B cell (primary cell): ENCODE results near the gene SRGAP1. TPM values are rescaled to one million over a fixed set of nuclear protein-coding genes. Genes with fewer than 3 reads are reported as not detected.

Experiments
- ATAC-seq: fragments of 200-7000 bp; cut with Tn5 transposase; one replicate; pipeline ENCODE4 v1.10.0; 2021; ENCODE audit warnings: low read depth, mild to moderate bottlenecking, moderate number of reproducible peaks, moderate library complexity
- CTCF ChIA-PET: fragments of 350-600 bp; sonication (Branson Sonifier 250); formaldehyde crosslinking; loops from one replicate; lab custom pipeline; 2021; ENCODE audit warnings: antibody characterized with exemption, inconsistent platforms; lab: Charles Lee
- POLR2A ChIA-PET: fragments of 350-600 bp; sonication (Branson Sonifier 250); formaldehyde crosslinking; loops from one replicate; lab custom pipeline; 2021; ENCODE audit warnings: antibody characterized with exemption; lab: Charles Lee
- DNase-seq: peaks from one replicate; pipeline ENCODE4 v3.0.0; 2013
- H2AFZ ChIP-seq: 2 replicates; pipeline ENCODE4 v1.6.1; 2012; ENCODE audit warnings: mild to moderate bottlenecking, low read depth, low read length; ENCODE audit not compliant: insufficient read depth, poor library complexity, severe bottlenecking
- H3K27ac ChIP-seq, 2 donors: 1 replicate in 1 of 2; 2 replicates in 1 of 2; pipeline ENCODE4 v1.5.1; 2012 to 2013; ENCODE audit warnings: low read length in 2 of 2, mild to moderate bottlenecking in 2 of 2, moderate library complexity in 1 of 2
- H3K27me3 ChIP-seq, 4 experiments: fragments of 200-600 bp in 1 of 4; sonication (generic) in 1 of 4; replicated peaks in 1 of 4; 1 replicate in 2 of 4; 2 replicates in 2 of 4; pipeline versions ENCODE4 v1.6.1 to v1.7.0; 2013 to 2016; ENCODE audit warnings: low read length in 3 of 4, mild to moderate bottlenecking in 2 of 4, mixed read lengths in 1 of 4, moderate library complexity in 1 of 4; ENCODE audit not compliant: insufficient read depth in 4 of 4, control insufficient read depth in 3 of 4; ENCODE audit errors: control extremely low read depth in 1 of 4
- H3K36me3 ChIP-seq, 2 experiments: replicated peaks in 1 of 2; 1 replicate in 1 of 2; 2 replicates in 1 of 2; pipeline versions ENCODE4 v1.6.1 to v1.7.1; 2013; ENCODE audit warnings: low read length in 1 of 2; ENCODE audit not compliant: insufficient read depth in 2 of 2, control insufficient read depth in 1 of 2; ENCODE audit errors: control extremely low read depth in 1 of 2, extremely low read depth in 1 of 2
- H3K4me1 ChIP-seq, 2 donors: fragments of 200-600 bp in 1 of 2; sonication (generic) in 1 of 2; 1 replicate in 1 of 2; 2 replicates in 1 of 2; pipeline versions ENCODE4 v1.5.1 to v1.6.1; 2013 to 2017; ENCODE audit warnings: low read length in 2 of 2; ENCODE audit not compliant: control insufficient read depth in 2 of 2, insufficient read depth in 2 of 2
- H3K4me2 ChIP-seq: replicated peaks from 2 replicates; pipeline ENCODE3; 2012; ENCODE audit warnings: mild to moderate bottlenecking, low read depth, low read length; ENCODE audit not compliant: poor library complexity, severe bottlenecking
- H3K4me3 ChIP-seq, 5 experiments: fragments of 200-600 bp in 1 of 5; sonication (generic) in 1 of 5; 1 replicate in 3 of 5; 2 replicates in 2 of 5; pipeline versions ENCODE4 v1.5.1 to v1.7.0; 2011 to 2016; ENCODE audit warnings: low read length in 4 of 5, mild to moderate bottlenecking in 4 of 5, low read depth in 2 of 5, control low read depth in 1 of 5, moderate library complexity in 1 of 5; ENCODE audit not compliant: insufficient read depth in 1 of 5; ENCODE audit errors: control extremely low read depth in 1 of 5, extremely low read depth in 1 of 5
- H3K79me2 ChIP-seq: fragments of 200-600 bp; sonication (generic); one replicate; pipeline ENCODE4 v1.6.0; 2016; ENCODE audit warnings: low read length; ENCODE audit not compliant: control insufficient read depth, insufficient read depth
- H3K9ac ChIP-seq: fragments of 200-600 bp; sonication (generic); 2 replicates; pipeline ENCODE4 v1.6.1; 2017; ENCODE audit warnings: mild to moderate bottlenecking, low read length, moderate library complexity
- H3K9me3 ChIP-seq, 3 donors: one replicate each; pipeline versions ENCODE4 v1.6.1 to v1.7.1; 2013; ENCODE audit warnings: low read length in 2 of 3; ENCODE audit not compliant: control insufficient read depth in 2 of 3, insufficient read depth in 1 of 3; ENCODE audit errors: control extremely low read depth in 1 of 3
- H4K20me1 ChIP-seq: 2 replicates; pipeline ENCODE4 v1.6.0; 2012; ENCODE audit warnings: mild to moderate bottlenecking, low read length; ENCODE audit not compliant: insufficient read depth, control insufficient read depth, poor library complexity, severe bottlenecking
- H3K27ac Mint-ChIP-seq: one replicate; pipeline ENCODE4 v1.8.0; 2021; ENCODE audit warnings: mixed read lengths
- H3K27me3 Mint-ChIP-seq: one replicate; pipeline ENCODE4 v1.8.0; 2021; ENCODE audit warnings: mixed read lengths
- H3K4me1 Mint-ChIP-seq: one replicate; pipeline ENCODE4 v1.8.0; 2021; ENCODE audit warnings: mixed read lengths
- H3K4me3 Mint-ChIP-seq: one replicate; pipeline ENCODE4 v1.8.0; 2021; ENCODE audit warnings: mixed read lengths
- H3K9me3 Mint-ChIP-seq: one replicate; pipeline ENCODE4 v1.8.0; 2022; ENCODE audit warnings: mixed read lengths; ENCODE audit not compliant: insufficient read depth
- EZH2 ChIP-seq: IDR thresholded peaks from 2 replicates; pipeline ENCODE4 v1.6.1; 2012; ENCODE audit warnings: borderline replicate concordance, low read depth, mild to moderate bottlenecking, moderate library complexity, low read length; ENCODE audit not compliant: insufficient read depth, poor library complexity, severe bottlenecking
- WGBS: methylation state at CpG from one replicate; pipeline ENCODE4 v1.1.5; 2013; ENCODE audit warnings: missing lambda C conversion rate; ENCODE audit not compliant: insufficient coverage; 5-methylcytosine and 5-hydroxymethylcytosine counted together
- intact Hi-C: fragments of 100-400 bp; cut with micrococcal nuclease; formaldehyde crosslinking; loops from one replicate; pipeline ENCODE4 v1.10.0; 2022
- polyA plus RNA-seq: library from polyadenylated mRNA; depleted of rRNA; stranded (reverse); fragments of >200 nt; gene quantifications from 2 replicates; pipeline ENCODE4 v1.2.3, GENCODE V29; 2012
- total RNA-seq, 2 donors: library from RNA; stranded (reverse); fragments of 120-200 nt in 1 of 2; gene quantifications; 1 replicate in 1 of 2; 2 replicates in 1 of 2; pipeline versions ENCODE4 v1.2.3 to v1.2.4, GENCODE V29; 2013 to 2022
- TF ChIP-seq, protein P1 (sequence below): fragments of 200-600 bp; IDR thresholded peaks from one replicate; pipeline ENCODE4 v1.8.0; 2022; ENCODE audit warnings: antibody characterized with exemption, mild to moderate bottlenecking

The SRGAP1 gene
- total and polyA plus RNA-seq, 2 donors (not counting 1 experiment from before 2014, with no cell fraction given): under 0.01 to 0.22 TPM

DNA sequence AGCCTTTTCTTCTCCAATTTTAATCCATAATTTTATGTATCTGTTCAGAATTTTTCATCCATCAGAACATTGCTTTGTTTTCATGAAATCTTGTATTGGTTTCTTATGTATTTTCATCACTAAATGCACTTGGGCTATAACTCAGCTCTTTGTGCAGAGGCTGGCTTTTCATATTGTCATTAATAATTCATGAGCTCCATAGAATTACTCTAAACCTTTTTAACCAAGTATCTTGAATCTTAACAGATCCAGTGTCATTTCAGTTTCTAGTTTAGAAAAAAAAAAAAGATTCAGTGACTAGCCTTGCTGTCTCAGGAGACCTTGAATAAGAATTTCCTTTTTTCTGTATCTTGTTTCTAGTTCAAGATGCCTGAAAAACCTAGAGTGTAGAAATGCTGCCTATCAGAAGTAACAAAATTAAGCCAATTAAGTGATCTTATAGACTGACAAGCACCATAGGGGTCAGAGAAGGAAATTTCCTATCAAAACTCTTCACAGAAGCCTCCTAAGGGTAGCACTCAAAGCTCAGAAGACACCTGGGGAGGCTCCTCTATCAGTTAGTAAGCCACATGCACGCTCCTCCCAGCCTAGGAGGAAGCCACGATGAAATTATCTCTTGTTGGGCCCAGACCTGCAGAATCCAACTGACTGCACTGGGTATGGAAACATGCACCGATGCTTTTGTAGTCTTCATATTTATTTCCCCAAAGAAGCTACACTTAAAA lies 214.2 kb downstream of the SRGAP1 start:
- H3K4me3 ChIP-seq: no peak overlapping the region
- no peaks in the 10 kb centered on the region for H3K4me1 ChIP-seq
- Mint-ChIP-seq H3K27ac (no peak overlapping the region), H3K4me1 (no peaks in the 10 kb centered on the region), H3K4me3 (no peak overlapping the region), H3K9me3 (no peaks in the 10 kb centered on the region), H3K27me3 (no peaks in the 10 kb centered on the region)
- no peaks in the 10 kb centered on the region for H4K20me1 ChIP-seq
- H2AFZ ChIP-seq: no peak overlapping the region
- intact Hi-C loops: no loop called here
- DNase-seq (no peak), ATAC-seq (no peak)
- ChIA-PET CTCF (no interaction called here), POLR2A (no interaction called here)
- no peak overlapping the region for H3K4me2 ChIP-seq
- no peaks in the 10 kb centered on the region for H3K36me3 ChIP-seq
- no peak for TF ChIP-seq EZH2
- TF ChIP-seq, protein P1, sequence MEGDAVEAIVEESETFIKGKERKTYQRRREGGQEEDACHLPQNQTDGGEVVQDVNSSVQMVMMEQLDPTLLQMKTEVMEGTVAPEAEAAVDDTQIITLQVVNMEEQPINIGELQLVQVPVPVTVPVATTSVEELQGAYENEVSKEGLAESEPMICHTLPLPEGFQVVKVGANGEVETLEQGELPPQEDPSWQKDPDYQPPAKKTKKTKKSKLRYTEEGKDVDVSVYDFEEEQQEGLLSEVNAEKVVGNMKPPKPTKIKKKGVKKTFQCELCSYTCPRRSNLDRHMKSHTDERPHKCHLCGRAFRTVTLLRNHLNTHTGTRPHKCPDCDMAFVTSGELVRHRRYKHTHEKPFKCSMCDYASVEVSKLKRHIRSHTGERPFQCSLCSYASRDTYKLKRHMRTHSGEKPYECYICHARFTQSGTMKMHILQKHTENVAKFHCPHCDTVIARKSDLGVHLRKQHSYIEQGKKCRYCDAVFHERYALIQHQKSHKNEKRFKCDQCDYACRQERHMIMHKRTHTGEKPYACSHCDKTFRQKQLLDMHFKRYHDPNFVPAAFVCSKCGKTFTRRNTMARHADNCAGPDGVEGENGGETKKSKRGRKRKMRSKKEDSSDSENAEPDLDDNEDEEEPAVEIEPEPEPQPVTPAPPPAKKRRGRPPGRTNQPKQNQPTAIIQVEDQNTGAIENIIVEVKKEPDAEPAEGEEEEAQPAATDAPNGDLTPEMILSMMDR: no peak
- no peak overlapping the region for H3K9ac ChIP-seq
- 75% methylated on average over 2 of the region's 3 CpGs for WGBS
- H3K79me2 ChIP-seq: no peaks in the 10 kb centered on the region
- H3K9me3 ChIP-seq: no peaks in the 10 kb centered on the region
- no peaks in the 10 kb centered on the region for H3K27me3 ChIP-seq
- H3K27ac ChIP-seq: no peak overlapping the region

DNA sequence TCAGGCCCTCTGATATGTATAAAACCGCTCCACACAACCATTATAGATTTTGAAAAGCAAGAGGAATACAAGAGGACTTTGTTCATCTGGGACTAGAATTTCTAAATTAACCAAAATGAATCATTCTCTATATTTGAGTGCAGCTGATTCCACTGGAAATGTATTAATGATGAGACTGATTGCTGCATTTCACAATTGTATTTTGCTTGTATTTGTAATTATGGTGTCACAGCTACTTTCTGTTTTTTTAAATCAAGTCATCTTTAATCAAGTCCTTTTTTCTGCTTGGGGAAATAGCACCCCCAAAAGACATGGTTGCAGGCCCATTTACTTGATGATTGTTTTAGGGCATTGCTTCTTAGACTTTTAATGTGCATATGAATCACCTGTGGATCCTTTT lies 215.2 kb downstream of the SRGAP1 start:
- H3K27me3 ChIP-seq: no peaks in the 10 kb centered on the region
- no peaks in the 10 kb centered on the region for H3K79me2 ChIP-seq
- DNase-seq: no peak
- H3K4me3 ChIP-seq: no peak overlapping the region
- no peak overlapping the region for H3K27ac Mint-ChIP-seq
- no peak overlapping the region for H3K4me2 ChIP-seq
- H3K9me3 ChIP-seq: no peaks in the 10 kb centered on the region
- no peak overlapping the region for H2AFZ ChIP-seq
- H3K9me3 Mint-ChIP-seq: no peaks in the 10 kb centered on the region
- H3K4me1 Mint-ChIP-seq: no peaks in the 10 kb centered on the region
- intact Hi-C loops: no loop called here
- ATAC-seq: no peak
- no peaks in the 10 kb centered on the region for H4K20me1 ChIP-seq
- H3K27ac ChIP-seq: no peak overlapping the region
- no peaks in the 10 kb centered on the region for H3K27me3 Mint-ChIP-seq
- POLR2A ChIA-PET: no interaction called here
- TF ChIP-seq, protein P1: no peak
- TF ChIP-seq EZH2: no peak
- no peak overlapping the region for H3K4me3 Mint-ChIP-seq
- CTCF ChIA-PET: no interaction called here
- WGBS: no CpG with 5 or more reads among the region's 1 CpG
- no peaks in the 10 kb centered on the region for H3K4me1 ChIP-seq
- H3K9ac ChIP-seq: no peak overlapping the region
- H3K36me3 ChIP-seq: no peaks in the 10 kb centered on the region
